ENCODE results near the gene KISS1R. TPM values are rescaled to one million over a fixed set of nuclear protein-coding genes. Genes with fewer than 3 reads are reported as not detected.

Gene KISS1R
- 0.43 TPM in 1 of 2 replicates, not detected in the other for total RNA-seq

DNA sequence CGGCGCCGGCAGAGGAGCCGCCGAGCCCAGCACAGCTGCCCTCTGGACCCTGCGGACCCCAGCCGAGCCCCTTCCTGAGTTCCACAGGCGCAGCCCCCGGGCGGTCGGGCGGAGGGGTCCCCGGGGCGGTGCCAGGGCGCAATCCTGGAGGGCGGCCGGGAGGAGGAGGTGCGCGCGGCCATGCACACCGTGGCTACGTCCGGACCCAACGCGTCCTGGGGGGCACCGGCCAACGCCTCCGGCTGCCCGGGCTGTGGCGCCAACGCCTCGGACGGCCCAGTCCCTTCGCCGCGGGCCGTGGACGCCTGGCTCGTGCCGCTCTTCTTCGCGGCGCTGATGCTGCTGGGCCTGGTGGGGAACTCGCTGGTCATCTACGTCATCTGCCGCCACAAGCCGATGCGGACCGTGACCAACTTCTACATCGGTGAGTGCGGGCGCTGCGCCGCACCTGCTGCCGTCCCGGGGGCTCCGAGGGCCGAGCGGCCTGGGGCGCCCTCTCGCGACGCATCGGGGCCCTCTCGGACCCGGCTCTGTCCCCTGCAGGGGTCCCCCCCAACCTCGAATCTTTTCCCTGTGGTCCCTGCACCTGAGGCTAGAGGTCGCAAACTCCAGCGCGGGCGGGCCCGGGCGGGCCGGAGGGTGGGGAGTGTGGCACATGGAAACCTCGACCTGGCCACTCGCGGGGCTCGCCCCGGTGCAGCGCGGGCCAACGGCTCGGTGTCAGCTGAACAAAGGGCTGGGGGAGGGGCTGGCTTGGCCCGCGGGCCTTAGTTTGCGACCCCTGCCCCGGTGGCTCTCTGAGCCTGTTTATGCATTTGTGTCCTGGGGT is at the start of gene KISS1R:
Gene KISS1R (plus strand): TSS at position 11 of the 829 bp plus-strand sequence. CDS start 170 bp downstream, at position 181.

DNA sequence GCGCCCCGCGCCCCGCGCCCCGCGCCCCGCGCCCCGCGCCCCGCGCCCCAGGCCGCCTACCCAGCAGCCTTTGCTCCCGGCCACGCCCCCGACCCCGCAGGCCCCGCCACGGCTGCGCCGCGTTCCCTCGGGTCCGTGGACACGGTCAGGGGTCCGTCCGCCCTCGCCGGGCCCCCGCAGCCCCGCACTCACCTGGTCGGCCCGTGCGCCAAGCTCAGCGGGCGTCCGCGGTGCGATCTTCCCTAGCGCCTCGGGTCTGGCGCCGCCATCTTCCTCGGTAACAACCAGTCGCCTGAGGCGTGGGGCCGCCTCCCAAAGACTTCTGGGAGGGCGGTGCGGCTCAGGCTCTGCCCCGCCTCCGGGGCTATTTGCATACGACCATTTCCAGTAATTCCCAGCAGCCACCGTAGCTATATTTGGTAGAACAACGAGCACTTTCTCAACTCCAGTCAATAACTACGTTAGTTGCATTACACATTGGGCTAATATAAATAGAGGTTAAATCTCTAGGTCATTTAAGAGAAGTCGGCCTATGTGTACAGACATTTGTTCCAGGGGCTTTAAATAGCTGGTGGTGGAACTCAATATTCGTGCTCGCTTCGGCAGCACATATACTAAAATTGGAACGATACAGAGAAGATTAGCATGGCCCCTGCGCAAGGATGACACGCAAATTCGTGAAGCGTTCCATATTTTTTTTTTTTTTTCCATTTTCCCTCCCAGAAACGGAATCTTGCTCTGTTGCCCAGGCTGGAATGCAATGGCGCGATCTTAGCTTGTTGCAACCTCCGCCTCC is 24.0 kb upstream of the KISS1R start, which contains the start of the genes MED16 and RNU6-9:
Gene MED16 (minus strand): TSS at position 294 of the 796 bp plus-strand sequence. CDS start 2,056 bp downstream, outside the sequence.
Gene RNU6-9 (plus strand): TSS at position 591 of the 796 bp plus-strand sequence.

GRCh38 chr19:913080-913748 is 3.9 kb upstream of the KISS1R start, which contains the start of gene R3HDM4:
TSS of gene R3HDM4 (minus strand) at chr19:913219. CDS start at chr19:913157, 62 bp downstream.

DNA sequence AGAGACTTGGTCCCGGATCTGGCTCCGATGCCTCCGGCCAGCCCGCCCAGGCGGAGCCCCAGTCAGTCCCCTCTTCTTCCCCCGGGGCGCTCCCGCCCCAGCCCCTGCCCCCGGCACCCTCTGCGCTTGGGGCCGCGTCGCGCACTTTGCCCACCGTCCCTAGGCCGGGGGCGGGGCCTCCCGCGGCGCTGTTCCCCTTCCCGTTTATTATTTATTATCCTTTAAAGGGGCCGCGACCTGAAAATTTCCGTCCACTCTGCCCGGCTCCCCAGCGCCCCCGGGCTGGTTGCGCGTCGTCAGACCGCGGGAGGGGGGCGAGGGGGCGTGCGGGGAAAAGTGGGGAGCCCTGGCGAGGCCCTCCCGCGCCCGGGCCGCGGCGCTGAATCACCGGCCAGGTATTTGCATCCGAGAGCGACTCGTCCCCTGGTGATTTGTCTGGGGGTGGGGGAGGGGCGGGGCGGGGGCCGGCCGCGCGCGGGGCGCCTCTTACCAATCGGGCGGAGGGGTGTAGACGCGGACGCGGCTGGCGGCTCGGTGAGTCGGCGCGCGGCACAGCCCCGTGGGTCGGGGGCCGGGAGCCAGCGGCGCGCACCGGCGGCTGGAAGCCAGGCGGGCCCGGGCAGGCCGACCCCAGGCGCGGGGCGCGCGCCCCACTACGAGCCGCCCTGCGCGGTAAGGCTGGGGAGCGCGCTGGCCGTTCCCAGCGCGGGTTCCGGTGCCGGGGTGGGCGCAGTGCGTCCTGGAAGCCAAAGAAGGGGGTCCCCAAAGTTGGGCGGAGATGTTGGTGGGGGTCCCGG is 8.6 kb downstream of the KISS1R start, which contains the start of gene ARID3A:
Gene ARID3A (plus strand): TSS at position 510 of the 797 bp plus-strand sequence. CDS start 3,494 bp downstream, outside the sequence.

Other genes with a start within 250 kb of the KISS1R start
- gene FSTL3, start 240.9 kb upstream of the KISS1R start, total RNA-seq = 263 and 426 TPM in 2 replicates
- not detected in 2 replicates for gene PRSS57, start 221.9 kb upstream of the KISS1R start, total RNA-seq
- under 0.01 and 1.2 TPM in 2 replicates for gene PALM, start 208.4 kb upstream of the KISS1R start, total RNA-seq
- gene MISP, start 166.2 kb upstream of the KISS1R start, total RNA-seq = 76.4 and 100 TPM in 2 replicates
- 94.7 and 108 TPM in 2 replicates for gene PTBP1, start 119.9 kb upstream of the KISS1R start, total RNA-seq
- 0.48 TPM in 1 of 2 replicates, not detected in the other for gene PLPPR3, start 95.4 kb upstream of the KISS1R start, total RNA-seq
- gene AZU1, start 89.5 kb upstream of the KISS1R start, total RNA-seq = 0.24 TPM in 1 of 2 replicates, not detected in the other
- not detected in 2 replicates for gene PRTN3, start 76.3 kb upstream of the KISS1R start, total RNA-seq
- gene ELANE, start 65.0 kb upstream of the KISS1R start, total RNA-seq = not detected in 2 replicates
- gene CFD, start 57.7 kb upstream of the KISS1R start, total RNA-seq = 8.5 and 8.9 TPM in 2 replicates
- gene MED16, start 24.1 kb upstream of the KISS1R start, total RNA-seq = 15.1 and 18.6 TPM in 2 replicates
- gene RNU6-9, start 23.8 kb upstream of the KISS1R start, total RNA-seq = not detected in 2 replicates
- gene R3HDM4, start 4.1 kb upstream of the KISS1R start, total RNA-seq = 45.4 and 52.8 TPM in 2 replicates
- 19.2 and 21.4 TPM in 2 replicates for gene ARID3A, start 8.7 kb downstream of the KISS1R start, total RNA-seq
- gene WDR18, start 67.0 kb downstream of the KISS1R start, total RNA-seq = 42.2 and 66.0 TPM in 2 replicates
- 0.85 and 1.2 TPM in 2 replicates for gene GRIN3B, start 83.1 kb downstream of the KISS1R start, total RNA-seq
- gene TMEM259, start 103.8 kb downstream of the KISS1R start, total RNA-seq = 79.7 and 84.3 TPM in 2 replicates
- not detected in 2 replicates for gene RNU6-2, start 104.2 kb downstream of the KISS1R start, total RNA-seq
- 137 and 224 TPM in 2 replicates for gene CNN2, start 109.3 kb downstream of the KISS1R start, total RNA-seq
- gene ABCA7, start 122.8 kb downstream of the KISS1R start, total RNA-seq = 5.3 and 7.9 TPM in 2 replicates
- 5.1 and 16.9 TPM in 2 replicates for gene ARHGAP45, start 149.8 kb downstream of the KISS1R start, total RNA-seq
- gene POLR2E, start 178.0 kb downstream of the KISS1R start, total RNA-seq = 47.7 and 55.9 TPM in 2 replicates
- 444 and 452 TPM in 2 replicates for gene GPX4, start 186.7 kb downstream of the KISS1R start, total RNA-seq